K562 (cell line): ENCODE results near the gene CNBD2. TPM values are rescaled to one million over a fixed set of nuclear protein-coding genes. Genes with fewer than 3 reads are reported as not detected.

Experiments used
- ASH1L ChIP-seq: fragments of 450-650 bp; IDR thresholded peaks from 2 replicates; pipeline ENCODE4 v1.6.1; 2018; ENCODE audit warnings: borderline replicate concordance, mild to moderate bottlenecking, low read depth; ENCODE audit not compliant: partially characterized antibody
- CCAR2 ChIP-seq: fragments of 200-400 bp; formaldehyde crosslinking; IDR thresholded peaks from 2 replicates; pipeline ENCODE4 v1.6.1; 2017; ENCODE audit warnings: mild to moderate bottlenecking, low read depth, low read length
- GATAD2A ChIP-seq: fragments of 450-650 bp; IDR thresholded peaks from 2 replicates; pipeline ENCODE4 v1.6.1; 2017
- JUNB ChIP-seq: fragments of 450-650 bp; formaldehyde crosslinking; conservative IDR thresholded peaks from 2 replicates; pipeline ENCODE4 v1.4.0; 2020; ENCODE audit warnings: mild to moderate bottlenecking
- RFX1 ChIP-seq: fragments of 450-650 bp; IDR thresholded peaks from 2 replicates; pipeline ENCODE4 v1.6.1; 2016; ENCODE audit warnings: mild to moderate bottlenecking, moderate library complexity
- YBX1 ChIP-seq: fragments of 450-650 bp; IDR thresholded peaks from 2 replicates; pipeline ENCODE4 v1.7.1; 2016; ENCODE audit warnings: mild to moderate bottlenecking
- ZKSCAN8 ChIP-seq: fragments of 200-800 bp; sonication (Bioruptor generic); IDR thresholded peaks from 2 replicates; pipeline ENCODE4 v1.6.1; 2016; ENCODE audit warnings: missing genetic modification characterization, missing compliant biosample characterization
- ZNF551 ChIP-seq: fragments of 250-450 bp; sonication (Bioruptor Pico); IDR thresholded peaks from 2 replicates; pipeline ENCODE4 v1.5.0; 2021; ENCODE audit warnings: mild to moderate bottlenecking, moderate library complexity
- ZNF830 ChIP-seq: fragments of 250-450 bp; sonication (Bioruptor Pico); IDR thresholded peaks from 2 replicates; pipeline ENCODE4 v1.5.0; 2021; ENCODE audit warnings: mild to moderate bottlenecking
- polyA plus RNA-seq, 8 experiments: library from polyadenylated mRNA; depleted of rRNA in 4 of 8; stranded (reverse) in 5 of 8; unstranded in 3 of 8; fragments of >200 nt; fragmentation: Nextera tagmentation in 2 of 8; fragmentation: Illumina TruSeq in 1 of 8; extraction: Ambion mirVana in 2 of 8; extraction: Trizol in 1 of 8; gene quantifications; 2 replicates each; pipeline versions ENCODE4 v1.2.1 to v1.2.3, GENCODE V29; 2011 to 2014; ENCODE audit warnings: inconsistent platforms in 1 of 8, missing spikeins in 1 of 8
- total RNA-seq, 7 experiments: library from RNA; depleted of rRNA in 6 of 7; stranded (reverse); fragments of >200 nt in 6 of 7; fragmentation: Illumina TruSeq in 2 of 7; extraction: Trizol in 2 of 7; gene quantifications; 2 replicates each; pipeline versions ENCODE4 v1.2.1 to v1.2.3, GENCODE V29; 2011 to 2021; ENCODE audit warnings: low replicate concordance in 1 of 7
- TF ChIP-seq, protein P1 (sequence below): fragments of 150-350 bp; IDR thresholded peaks from 2 replicates; pipeline ENCODE4 v1.6.1; 2014; ENCODE audit warnings: low read depth, mild to moderate bottlenecking, low read length, borderline replicate concordance
- TF ChIP-seq, protein P2 (sequence below): IDR thresholded peaks from 2 replicates; pipeline ENCODE4 v1.6.1; 2014; ENCODE audit warnings: antibody characterized with exemption
- TF ChIP-seq, protein P3 (sequence below): fragments of 250-450 bp; sonication (Bioruptor Pico); IDR thresholded peaks from 2 replicates; pipeline ENCODE4 v1.5.1; 2021; ENCODE audit warnings: mild to moderate bottlenecking
- TF ChIP-seq, protein P4 (sequence below): conservative IDR thresholded peaks from 2 replicates; pipeline ENCODE4 v1.6.1; 2011; ENCODE audit warnings: low read depth, mild to moderate bottlenecking, low read length; ENCODE audit not compliant: control insufficient read depth
- TF ChIP-seq, protein P5 (sequence below): fragments of 450-650 bp; formaldehyde crosslinking; IDR thresholded peaks from 2 replicates; pipeline ENCODE4 v1.4.0; 2022; ENCODE audit warnings: missing genetic modification characterization
- TF ChIP-seq, protein P6 (sequence below), 3 experiments: IDR thresholded peaks in 2 of 3; conservative IDR thresholded peaks in 1 of 3; 2 replicates each; pipeline ENCODE4 v1.5.1; 2011 to 2012; ENCODE audit warnings: low read length in 3 of 3, mild to moderate bottlenecking in 3 of 3, control low read depth in 2 of 3, improper control_type of control experiment in 1 of 3, inconsistent platforms in 1 of 3, low read depth in 1 of 3, mixed read lengths in 1 of 3, moderate library complexity in 1 of 3; ENCODE audit not compliant: insufficient read depth in 2 of 3

CNBD2 gene
- total and polyA plus RNA-seq, 9 of the 15 experiments (the other 6 are each of a cell fraction or from before 2014, with no cell fraction given) = 3.2 to 17.5 (median 5.3) TPM

DNA sequence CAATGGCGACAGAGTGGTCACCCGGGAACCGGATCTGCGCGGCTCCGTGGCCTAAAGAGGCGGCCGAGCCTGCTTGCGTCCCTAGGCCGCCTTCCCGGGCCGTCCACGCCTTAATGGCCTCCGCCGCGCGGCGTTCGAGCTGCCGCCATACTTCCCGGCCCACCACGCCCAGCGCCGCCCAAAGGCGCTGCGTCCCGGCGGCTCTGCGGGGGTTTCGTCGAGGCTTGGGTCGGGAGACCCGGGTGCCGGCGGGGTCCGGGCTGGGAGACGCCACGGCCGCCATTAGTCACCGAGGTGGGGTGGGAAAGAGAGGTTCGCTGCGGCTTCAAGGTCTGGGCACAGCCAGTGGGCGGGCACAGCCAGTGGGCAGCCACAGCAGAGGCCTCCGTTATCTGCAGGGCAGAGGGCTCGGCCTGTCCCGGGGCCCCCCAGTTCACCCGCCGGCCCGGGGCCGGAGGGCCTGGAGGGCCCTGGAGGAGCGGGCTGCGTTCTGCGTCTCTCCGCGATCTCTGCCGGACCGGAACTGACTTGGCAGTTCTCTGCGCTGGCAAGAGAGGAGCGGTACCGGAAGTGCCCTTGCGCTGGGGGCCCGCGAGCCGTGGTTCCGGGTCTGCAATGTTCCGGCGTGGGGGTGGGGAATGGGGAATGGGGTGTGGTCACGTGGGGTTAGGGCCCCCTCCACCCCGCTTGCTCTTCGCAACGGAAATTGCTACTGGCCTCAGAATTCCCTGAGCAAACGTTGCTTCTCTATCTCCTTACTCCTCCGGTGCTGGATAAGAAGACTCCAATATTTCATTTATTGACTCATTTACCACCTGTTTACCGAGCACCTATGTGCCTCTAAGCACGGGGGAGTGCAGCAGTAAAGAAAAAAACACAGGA, 82.3 kb downstream of the CNBD2 start (continued):
- TF ChIP-seq, protein P1, sequence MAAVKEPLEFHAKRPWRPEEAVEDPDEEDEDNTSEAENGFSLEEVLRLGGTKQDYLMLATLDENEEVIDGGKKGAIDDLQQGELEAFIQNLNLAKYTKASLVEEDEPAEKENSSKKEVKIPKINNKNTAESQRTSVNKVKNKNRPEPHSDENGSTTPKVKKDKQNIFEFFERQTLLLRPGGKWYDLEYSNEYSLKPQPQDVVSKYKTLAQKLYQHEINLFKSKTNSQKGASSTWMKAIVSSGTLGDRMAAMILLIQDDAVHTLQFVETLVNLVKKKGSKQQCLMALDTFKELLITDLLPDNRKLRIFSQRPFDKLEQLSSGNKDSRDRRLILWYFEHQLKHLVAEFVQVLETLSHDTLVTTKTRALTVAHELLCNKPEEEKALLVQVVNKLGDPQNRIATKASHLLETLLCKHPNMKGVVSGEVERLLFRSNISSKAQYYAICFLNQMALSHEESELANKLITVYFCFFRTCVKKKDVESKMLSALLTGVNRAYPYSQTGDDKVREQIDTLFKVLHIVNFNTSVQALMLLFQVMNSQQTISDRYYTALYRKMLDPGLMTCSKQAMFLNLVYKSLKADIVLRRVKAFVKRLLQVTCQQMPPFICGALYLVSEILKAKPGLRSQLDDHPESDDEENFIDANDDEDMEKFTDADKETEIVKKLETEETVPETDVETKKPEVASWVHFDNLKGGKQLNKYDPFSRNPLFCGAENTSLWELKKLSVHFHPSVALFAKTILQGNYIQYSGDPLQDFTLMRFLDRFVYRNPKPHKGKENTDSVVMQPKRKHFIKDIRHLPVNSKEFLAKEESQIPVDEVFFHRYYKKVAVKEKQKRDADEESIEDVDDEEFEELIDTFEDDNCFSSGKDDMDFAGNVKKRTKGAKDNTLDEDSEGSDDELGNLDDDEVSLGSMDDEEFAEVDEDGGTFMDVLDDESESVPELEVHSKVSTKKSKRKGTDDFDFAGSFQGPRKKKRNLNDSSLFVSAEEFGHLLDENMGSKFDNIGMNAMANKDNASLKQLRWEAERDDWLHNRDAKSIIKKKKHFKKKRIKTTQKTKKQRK = no peak
- TF ChIP-seq, protein P2, sequence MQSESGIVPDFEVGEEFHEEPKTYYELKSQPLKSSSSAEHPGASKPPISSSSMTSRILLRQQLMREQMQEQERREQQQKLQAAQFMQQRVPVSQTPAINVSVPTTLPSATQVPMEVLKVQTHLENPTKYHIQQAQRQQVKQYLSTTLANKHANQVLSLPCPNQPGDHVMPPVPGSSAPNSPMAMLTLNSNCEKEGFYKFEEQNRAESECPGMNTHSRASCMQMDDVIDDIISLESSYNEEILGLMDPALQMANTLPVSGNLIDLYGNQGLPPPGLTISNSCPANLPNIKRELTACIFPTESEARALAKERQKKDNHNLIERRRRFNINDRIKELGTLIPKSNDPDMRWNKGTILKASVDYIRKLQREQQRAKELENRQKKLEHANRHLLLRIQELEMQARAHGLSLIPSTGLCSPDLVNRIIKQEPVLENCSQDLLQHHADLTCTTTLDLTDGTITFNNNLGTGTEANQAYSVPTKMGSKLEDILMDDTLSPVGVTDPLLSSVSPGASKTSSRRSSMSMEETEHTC = peak; percentile 52; the same call in 1 of the 2 replicates
- no peak for TF ChIP-seq ZNF551
- TF ChIP-seq GATAD2A = no peak; the same call in 1 of the 2 replicates
- TF ChIP-seq, protein P3, sequence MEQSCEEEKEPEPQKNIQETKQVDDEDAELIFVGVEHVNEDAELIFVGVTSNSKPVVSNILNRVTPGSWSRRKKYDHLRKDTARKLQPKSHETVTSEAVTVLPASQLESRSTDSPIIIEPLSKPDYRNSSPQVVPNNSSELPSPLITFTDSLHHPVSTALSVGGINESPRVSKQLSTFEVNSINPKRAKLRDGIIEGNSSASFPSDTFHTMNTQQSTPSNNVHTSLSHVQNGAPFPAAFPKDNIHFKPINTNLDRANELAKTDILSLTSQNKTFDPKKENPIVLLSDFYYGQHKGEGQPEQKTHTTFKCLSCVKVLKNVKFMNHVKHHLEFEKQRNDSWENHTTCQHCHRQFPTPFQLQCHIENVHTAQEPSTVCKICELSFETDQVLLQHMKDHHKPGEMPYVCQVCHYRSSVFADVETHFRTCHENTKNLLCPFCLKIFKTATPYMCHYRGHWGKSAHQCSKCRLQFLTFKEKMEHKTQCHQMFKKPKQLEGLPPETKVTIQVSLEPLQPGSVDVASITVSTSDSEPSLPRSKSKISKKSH (CRISPR knock-in tag) = no peak
- TF ChIP-seq, protein P4, sequence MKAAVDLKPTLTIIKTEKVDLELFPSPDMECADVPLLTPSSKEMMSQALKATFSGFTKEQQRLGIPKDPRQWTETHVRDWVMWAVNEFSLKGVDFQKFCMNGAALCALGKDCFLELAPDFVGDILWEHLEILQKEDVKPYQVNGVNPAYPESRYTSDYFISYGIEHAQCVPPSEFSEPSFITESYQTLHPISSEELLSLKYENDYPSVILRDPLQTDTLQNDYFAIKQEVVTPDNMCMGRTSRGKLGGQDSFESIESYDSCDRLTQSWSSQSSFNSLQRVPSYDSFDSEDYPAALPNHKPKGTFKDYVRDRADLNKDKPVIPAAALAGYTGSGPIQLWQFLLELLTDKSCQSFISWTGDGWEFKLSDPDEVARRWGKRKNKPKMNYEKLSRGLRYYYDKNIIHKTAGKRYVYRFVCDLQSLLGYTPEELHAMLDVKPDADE = 0 out of 2 replicates have a peak, but pooled peaks have one; percentile 77
- TF ChIP-seq ZNF830 (CRISPR knock-in tag) = no peak
- TF ChIP-seq, protein P5, sequence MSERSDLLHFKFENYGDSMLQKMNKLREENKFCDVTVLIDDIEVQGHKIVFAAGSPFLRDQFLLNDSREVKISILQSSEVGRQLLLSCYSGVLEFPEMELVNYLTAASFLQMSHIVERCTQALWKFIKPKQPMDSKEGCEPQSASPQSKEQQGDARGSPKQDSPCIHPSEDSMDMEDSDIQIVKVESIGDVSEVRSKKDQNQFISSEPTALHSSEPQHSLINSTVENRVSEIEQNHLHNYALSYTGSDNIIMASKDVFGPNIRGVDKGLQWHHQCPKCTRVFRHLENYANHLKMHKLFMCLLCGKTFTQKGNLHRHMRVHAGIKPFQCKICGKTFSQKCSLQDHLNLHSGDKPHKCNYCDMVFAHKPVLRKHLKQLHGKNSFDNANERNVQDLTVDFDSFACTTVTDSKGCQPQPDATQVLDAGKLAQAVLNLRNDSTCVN (CRISPR knock-in tag) = no peak
- no peak for TF ChIP-seq YBX1
- TF ChIP-seq JUNB = no peak
- no peak for TF ChIP-seq ASH1L
- TF ChIP-seq RFX1 = no peak
- TF ChIP-seq ZKSCAN8 (CRISPR knock-in tag) = no peak
- no peak for TF ChIP-seq CCAR2
- TF ChIP-seq, protein P6, sequence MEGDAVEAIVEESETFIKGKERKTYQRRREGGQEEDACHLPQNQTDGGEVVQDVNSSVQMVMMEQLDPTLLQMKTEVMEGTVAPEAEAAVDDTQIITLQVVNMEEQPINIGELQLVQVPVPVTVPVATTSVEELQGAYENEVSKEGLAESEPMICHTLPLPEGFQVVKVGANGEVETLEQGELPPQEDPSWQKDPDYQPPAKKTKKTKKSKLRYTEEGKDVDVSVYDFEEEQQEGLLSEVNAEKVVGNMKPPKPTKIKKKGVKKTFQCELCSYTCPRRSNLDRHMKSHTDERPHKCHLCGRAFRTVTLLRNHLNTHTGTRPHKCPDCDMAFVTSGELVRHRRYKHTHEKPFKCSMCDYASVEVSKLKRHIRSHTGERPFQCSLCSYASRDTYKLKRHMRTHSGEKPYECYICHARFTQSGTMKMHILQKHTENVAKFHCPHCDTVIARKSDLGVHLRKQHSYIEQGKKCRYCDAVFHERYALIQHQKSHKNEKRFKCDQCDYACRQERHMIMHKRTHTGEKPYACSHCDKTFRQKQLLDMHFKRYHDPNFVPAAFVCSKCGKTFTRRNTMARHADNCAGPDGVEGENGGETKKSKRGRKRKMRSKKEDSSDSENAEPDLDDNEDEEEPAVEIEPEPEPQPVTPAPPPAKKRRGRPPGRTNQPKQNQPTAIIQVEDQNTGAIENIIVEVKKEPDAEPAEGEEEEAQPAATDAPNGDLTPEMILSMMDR (IDR thresholded peaks at IDR 0.05 in 2 of 3, conservative IDR thresholded peaks at IDR 0.05 in 1 of 3; ENCODE audit: insufficient read depth in 2 of 3, low read depth in 1 of 3, low read length in 3 of 3) = no peak
